SK-N-SH (cell line): Measurements from ENCODE around the gene CPSF3. TPM values are rescaled to one million over a fixed set of nuclear protein-coding genes. Genes with fewer than 3 reads are reported as not detected.

ENCODE experiments used
- CTCF ChIA-PET: fragments of 300-600, 350-600 bp; formaldehyde crosslinking; extraction: SDS; loops from one replicate; lab custom pipeline; 2021; lab: Yijun Ruan, JAX
- POLR2A ChIA-PET: fragments of 350-600 bp; sonication (Branson Sonifier 250); formaldehyde crosslinking; extraction: SDS; loops from one replicate; lab custom pipeline; 2020; ENCODE audit warnings: antibody characterized with exemption, inconsistent platforms; lab: Yijun Ruan, JAX
- DNase-seq: peaks from one replicate; pipeline ENCODE4 v3.0.0; 2012
- H2AFZ ChIP-seq: fragments of 200-600 bp; sonication (generic); 2 replicates; pipeline ENCODE4 v1.8.1; 2016; ENCODE audit warnings: antibody characterized with exemption, mild to moderate bottlenecking, low read depth
- H3F3A ChIP-seq: fragments of 200-600 bp; sonication (generic); replicated peaks from 2 replicates; pipeline ENCODE3; 2016; ENCODE audit warnings: antibody characterized with exemption, mild to moderate bottlenecking; ENCODE audit not compliant: insufficient read depth
- H3K27ac ChIP-seq, 2 experiments: fragments of 200-500 bp in 1 of 2; fragments of 200-600 bp in 1 of 2; sonication (Bioruptor generic) in 1 of 2; sonication (generic), shearing (Covaris generic) in 1 of 2; 2 replicates each; pipeline versions ENCODE4 v1.5.1 to v1.6.1; 2014 to 2016; ENCODE audit warnings: low read depth in 2 of 2, inconsistent platforms in 1 of 2, low read length in 1 of 2, mild to moderate bottlenecking in 1 of 2, mixed read lengths in 1 of 2
- H3K27me3 ChIP-seq: fragments of 200-600 bp; sonication (generic), shearing (Covaris generic); 2 replicates; pipeline ENCODE4 v1.6.1; 2016; ENCODE audit warnings: mixed run types; ENCODE audit not compliant: insufficient read depth
- H3K36me3 ChIP-seq, 2 experiments: fragments of 200-500 bp in 1 of 2; fragments of 200-600 bp in 1 of 2; sonication (Bioruptor generic) in 1 of 2; sonication (generic) in 1 of 2; replicated peaks in 1 of 2; 2 replicates each; pipeline versions ENCODE3 to v1.5.1; 2014 to 2016; ENCODE audit warnings: low read length in 1 of 2, mild to moderate bottlenecking in 1 of 2; ENCODE audit not compliant: insufficient read depth in 2 of 2, control insufficient read depth in 1 of 2
- H3K4me1 ChIP-seq, 2 experiments: fragments of 200-500 bp in 1 of 2; fragments of 200-600 bp in 1 of 2; sonication (Bioruptor generic) in 1 of 2; sonication (generic), shearing (Covaris generic) in 1 of 2; 2 replicates each; pipeline versions ENCODE4 v1.5.1 to v1.6.1; 2014 to 2016; ENCODE audit warnings: low read depth in 1 of 2, low read length in 1 of 2, mixed run types in 1 of 2; ENCODE audit not compliant: insufficient read depth in 2 of 2, control insufficient read depth in 1 of 2
- H3K4me2 ChIP-seq: fragments of 200-600 bp; sonication (generic), shearing (Covaris generic); 2 replicates; pipeline ENCODE4 v1.6.1; 2017; ENCODE audit warnings: mixed run types
- H3K4me3 ChIP-seq, 2 experiments: fragments of 200-500 bp in 1 of 2; fragments of 200-600 bp in 1 of 2; sonication (Bioruptor generic) in 1 of 2; sonication (generic), shearing (Covaris generic) in 1 of 2; 2 replicates each; pipeline versions ENCODE4 v1.5.1 to v1.8.1; 2014 to 2016; ENCODE audit warnings: low read depth in 2 of 2, inconsistent platforms in 1 of 2, low read length in 1 of 2, mild to moderate bottlenecking in 1 of 2, mixed read lengths in 1 of 2, moderate library complexity in 1 of 2
- H3K79me2 ChIP-seq: fragments of 200-600 bp; sonication (generic); 2 replicates; pipeline ENCODE4 v1.8.1; 2017; ENCODE audit warnings: mild to moderate bottlenecking; ENCODE audit not compliant: insufficient read depth
- H3K9ac ChIP-seq: fragments of 200-600 bp; sonication (generic); 2 replicates; pipeline ENCODE4 v1.6.1; 2017; ENCODE audit warnings: mixed run types
- H3K9me2 ChIP-seq: fragments of 200-600 bp; sonication (generic); 2 replicates; pipeline ENCODE4 v1.6.1; 2017; ENCODE audit warnings: mixed run types
- H3K9me3 ChIP-seq: fragments of 200-600 bp; sonication (generic); 2 replicates; pipeline ENCODE4 v1.6.1; 2017; ENCODE audit warnings: mixed run types, mild to moderate bottlenecking, moderate library complexity
- H4K20me1 ChIP-seq: fragments of 200-600 bp; sonication (generic); 2 replicates; pipeline ENCODE4 v1.6.1; 2017; ENCODE audit warnings: mild to moderate bottlenecking, mixed run types; ENCODE audit not compliant: insufficient read depth
- CTCF ChIP-seq: fragments of 200-600 bp; sonication (generic); IDR thresholded peaks from 2 replicates; pipeline ENCODE4 v1.6.1; 2017; ENCODE audit warnings: antibody characterized with exemption, mild to moderate bottlenecking, moderate library complexity
- ELF1 ChIP-seq: IDR thresholded peaks from 2 replicates; pipeline ENCODE4 v1.4.0; 2012
- EZH2phosphoT487 ChIP-seq: fragments of 200-600 bp; sonication (generic); IDR thresholded peaks from 2 replicates; pipeline ENCODE4 v1.6.1; 2017; ENCODE audit warnings: low read depth, mixed run types, mild to moderate bottlenecking, antibody characterized with exemption, moderate library complexity, borderline replicate concordance
- FOXJ3 ChIP-seq: sonication (generic); formaldehyde crosslinking; IDR thresholded peaks from 2 replicates; pipeline ENCODE4 v1.5.1; 2020; ENCODE audit warnings: mild to moderate bottlenecking, missing genetic modification reagents
- FOXM1 ChIP-seq: IDR thresholded peaks from 2 replicates; pipeline ENCODE4 v1.4.0; 2012; ENCODE audit warnings: low read depth, mild to moderate bottlenecking
- GABPA ChIP-seq: IDR thresholded peaks from 2 replicates; pipeline ENCODE4 v1.4.0; 2012; ENCODE audit warnings: low read depth, mild to moderate bottlenecking
- MEF2A ChIP-seq: IDR thresholded peaks from 2 replicates; pipeline ENCODE4 v1.4.0; 2012; ENCODE audit warnings: low read depth, borderline replicate concordance
- NRF1 ChIP-seq: IDR thresholded peaks from 2 replicates; pipeline ENCODE4 v1.6.1; 2012; ENCODE audit warnings: low read depth, mild to moderate bottlenecking, low read length
- POLR2AphosphoS5 ChIP-seq: IDR thresholded peaks from 2 replicates; pipeline ENCODE4 v1.6.1; 2012; ENCODE audit warnings: low read depth, low read length
- RCOR1 ChIP-seq: fragments of 150-350 bp; IDR thresholded peaks from 2 replicates; pipeline ENCODE4 v1.6.1; 2017; ENCODE audit warnings: antibody characterized with exemption, low read length
- TCF12 ChIP-seq: IDR thresholded peaks from 2 replicates; pipeline ENCODE4 v1.4.0; 2012
- YY1 ChIP-seq: IDR thresholded peaks from 2 replicates; pipeline ENCODE4 v1.4.0; 2012; ENCODE audit warnings: low read depth, mild to moderate bottlenecking
- WGBS: methylation state at CpG from one replicate; pipeline ENCODE4 v1.1.6; 2017; ENCODE audit warnings: low lambda C conversion rate; 5-methylcytosine and 5-hydroxymethylcytosine counted together
- polyA plus RNA-seq, 3 experiments: library from polyadenylated mRNA; depleted of rRNA; stranded (reverse); fragments of >200 nt; gene quantifications; 2 replicates each; pipeline ENCODE4 v1.2.3, GENCODE V29; 2012
- TF ChIP-seq, protein P1 (sequence below): fragments of 150-350 bp; IDR thresholded peaks from 2 replicates; pipeline ENCODE4 v1.6.1; 2017; ENCODE audit warnings: antibody characterized with exemption, low read length, low read depth, borderline replicate concordance
- TF ChIP-seq, protein P2 (sequence below): IDR thresholded peaks from 2 replicates; pipeline ENCODE4 v1.6.1; 2012; ENCODE audit warnings: mild to moderate bottlenecking, low read depth, low read length, moderate library complexity

Gene CPSF3
- polyA plus RNA-seq, 1 of the 3 experiments (the other 2 are of a cell fraction) = 34.2 TPM

DNA sequence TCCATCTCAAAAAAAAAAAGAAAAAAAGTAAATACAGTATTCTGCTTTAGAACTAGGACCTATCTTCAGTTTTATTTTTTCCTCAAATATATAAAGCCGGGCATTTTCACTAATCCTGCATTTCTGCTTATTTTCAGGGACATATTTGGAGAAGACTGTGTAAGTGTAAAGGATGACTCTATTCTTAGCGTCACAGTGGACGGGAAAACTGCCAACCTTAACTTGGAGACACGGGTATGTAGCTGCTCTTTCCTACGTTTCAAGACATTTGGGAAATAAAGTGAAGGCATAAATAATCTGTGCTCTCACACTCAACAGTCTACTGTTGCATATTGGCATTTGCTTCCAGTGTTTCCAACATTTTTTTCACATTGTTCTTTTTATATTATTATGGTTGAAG, 47.8 kb downstream of the CPSF3 start:
- H3K9me2 ChIP-seq = no peaks in the 10 kb centered on the region
- peaks cover 7 to 16% of the 10 kb centered on the region in 2 experiments; a peak in 1 of 4 replicates for H3K4me1 ChIP-seq
- no peaks in the 10 kb centered on the region for H4K20me1 ChIP-seq
- 91% methylated on average over 5 of the region's 5 CpGs for WGBS
- H3K9me3 ChIP-seq = no peaks in the 10 kb centered on the region
- CTCF ChIA-PET = interaction anchor here (0.8 kb wide), 1 partner anchor 12 kb away, joined by 4 read pairs; no protein-coding TSS in a partner anchor
- no peak overlapping the region for H3K4me2 ChIP-seq
- H3K9ac ChIP-seq = no peak overlapping the region
- no peaks in the 10 kb centered on the region for H3K27me3 ChIP-seq
- H3K4me3 ChIP-seq = no peak overlapping the region
- TF ChIP-seq MEF2A (no peak), POLR2AphosphoS5 (no peak), EZH2phosphoT487 (no peak)
- TF ChIP-seq, protein P1, sequence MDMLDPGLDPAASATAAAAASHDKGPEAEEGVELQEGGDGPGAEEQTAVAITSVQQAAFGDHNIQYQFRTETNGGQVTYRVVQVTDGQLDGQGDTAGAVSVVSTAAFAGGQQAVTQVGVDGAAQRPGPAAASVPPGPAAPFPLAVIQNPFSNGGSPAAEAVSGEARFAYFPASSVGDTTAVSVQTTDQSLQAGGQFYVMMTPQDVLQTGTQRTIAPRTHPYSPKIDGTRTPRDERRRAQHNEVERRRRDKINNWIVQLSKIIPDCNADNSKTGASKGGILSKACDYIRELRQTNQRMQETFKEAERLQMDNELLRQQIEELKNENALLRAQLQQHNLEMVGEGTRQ = no peak
- no peak overlapping the region for H2AFZ ChIP-seq
- peaks cover 15% of the 10 kb centered on the region for H3K79me2 ChIP-seq
- peaks cover 43 to 46% of the 10 kb centered on the region in 2 experiments for H3K36me3 ChIP-seq
- H3F3A ChIP-seq = peaks cover 10% of the 10 kb centered on the region
- no peak for DNase-seq
- POLR2A ChIA-PET = no interaction called here
- H3K27ac ChIP-seq = no peak overlapping the region; a peak in 1 of 4 replicates

GRCh38 chr2:9472511-9472910, 49.1 kb downstream of the CPSF3 start:
- H3K9ac ChIP-seq = no peak overlapping the region
- peaks cover 40 to 46% of the 10 kb centered on the region in 2 experiments for H3K36me3 ChIP-seq
- peaks cover 9 to 24% of the 10 kb centered on the region in 2 experiments; a peak in 1 of 4 replicates for H3K4me1 ChIP-seq
- H4K20me1 ChIP-seq = no peaks in the 10 kb centered on the region
- H3F3A ChIP-seq = peaks cover 10% of the 10 kb centered on the region
- H3K27ac ChIP-seq = no peak overlapping the region
- no peaks in the 10 kb centered on the region for H3K9me2 ChIP-seq
- H2AFZ ChIP-seq = no peak overlapping the region
- CTCF ChIA-PET = interaction anchor here (4.3 kb wide), 1 partner anchor 17 kb away, joined by 9 read pairs; no protein-coding TSS in a partner anchor
- TF ChIP-seq FOXM1 = no peak
- TF ChIP-seq RCOR1 = no peak
- no peak for TF ChIP-seq MEF2A
- TF ChIP-seq, protein P2, sequence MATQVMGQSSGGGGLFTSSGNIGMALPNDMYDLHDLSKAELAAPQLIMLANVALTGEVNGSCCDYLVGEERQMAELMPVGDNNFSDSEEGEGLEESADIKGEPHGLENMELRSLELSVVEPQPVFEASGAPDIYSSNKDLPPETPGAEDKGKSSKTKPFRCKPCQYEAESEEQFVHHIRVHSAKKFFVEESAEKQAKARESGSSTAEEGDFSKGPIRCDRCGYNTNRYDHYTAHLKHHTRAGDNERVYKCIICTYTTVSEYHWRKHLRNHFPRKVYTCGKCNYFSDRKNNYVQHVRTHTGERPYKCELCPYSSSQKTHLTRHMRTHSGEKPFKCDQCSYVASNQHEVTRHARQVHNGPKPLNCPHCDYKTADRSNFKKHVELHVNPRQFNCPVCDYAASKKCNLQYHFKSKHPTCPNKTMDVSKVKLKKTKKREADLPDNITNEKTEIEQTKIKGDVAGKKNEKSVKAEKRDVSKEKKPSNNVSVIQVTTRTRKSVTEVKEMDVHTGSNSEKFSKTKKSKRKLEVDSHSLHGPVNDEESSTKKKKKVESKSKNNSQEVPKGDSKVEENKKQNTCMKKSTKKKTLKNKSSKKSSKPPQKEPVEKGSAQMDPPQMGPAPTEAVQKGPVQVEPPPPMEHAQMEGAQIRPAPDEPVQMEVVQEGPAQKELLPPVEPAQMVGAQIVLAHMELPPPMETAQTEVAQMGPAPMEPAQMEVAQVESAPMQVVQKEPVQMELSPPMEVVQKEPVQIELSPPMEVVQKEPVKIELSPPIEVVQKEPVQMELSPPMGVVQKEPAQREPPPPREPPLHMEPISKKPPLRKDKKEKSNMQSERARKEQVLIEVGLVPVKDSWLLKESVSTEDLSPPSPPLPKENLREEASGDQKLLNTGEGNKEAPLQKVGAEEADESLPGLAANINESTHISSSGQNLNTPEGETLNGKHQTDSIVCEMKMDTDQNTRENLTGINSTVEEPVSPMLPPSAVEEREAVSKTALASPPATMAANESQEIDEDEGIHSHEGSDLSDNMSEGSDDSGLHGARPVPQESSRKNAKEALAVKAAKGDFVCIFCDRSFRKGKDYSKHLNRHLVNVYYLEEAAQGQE = no peak
- no peak for TF ChIP-seq TCF12
- no peak for TF ChIP-seq NRF1
- TF ChIP-seq ELF1 = no peak
- no peak for TF ChIP-seq GABPA
- TF ChIP-seq FOXJ3 (CRISPR knock-in tag) = no peak
- no peak for TF ChIP-seq YY1
- TF ChIP-seq EZH2phosphoT487 = no peak
- no peak for TF ChIP-seq CTCF
- TF ChIP-seq, all 33 proteins: peak for 0
- POLR2A ChIA-PET = interaction anchor here (1.2 kb wide), 1 partner anchor 83 kb away, joined by 4 read pairs; the partner anchor contains the start of gene ADAM17
- Histone ChIP-seq H3K9me3 (no peaks in the 10 kb centered on the region), H3K27me3 (no peaks in the 10 kb centered on the region), H3K79me2 (peaks cover 28% of the 10 kb centered on the region), H3K4me2 (no peak overlapping the region), H3K4me3 (no peak overlapping the region)
- DNase-seq = no peak
- over 99% methylated on average over 9 of the region's 9 CpGs for WGBS
